Measurements from ENCODE around the gene BACE1-AS. TPM values are rescaled to one million over a fixed set of nuclear protein-coding genes. Genes with fewer than 3 reads are reported as not detected.
A peak's percentile ranks its signal among the peaks of the same experiment; 100 is the strongest.

The BACE1-AS gene
- total RNA-seq, 2 donors from 2014 or later, result 4.8 to 19.1 TPM

DNA sequence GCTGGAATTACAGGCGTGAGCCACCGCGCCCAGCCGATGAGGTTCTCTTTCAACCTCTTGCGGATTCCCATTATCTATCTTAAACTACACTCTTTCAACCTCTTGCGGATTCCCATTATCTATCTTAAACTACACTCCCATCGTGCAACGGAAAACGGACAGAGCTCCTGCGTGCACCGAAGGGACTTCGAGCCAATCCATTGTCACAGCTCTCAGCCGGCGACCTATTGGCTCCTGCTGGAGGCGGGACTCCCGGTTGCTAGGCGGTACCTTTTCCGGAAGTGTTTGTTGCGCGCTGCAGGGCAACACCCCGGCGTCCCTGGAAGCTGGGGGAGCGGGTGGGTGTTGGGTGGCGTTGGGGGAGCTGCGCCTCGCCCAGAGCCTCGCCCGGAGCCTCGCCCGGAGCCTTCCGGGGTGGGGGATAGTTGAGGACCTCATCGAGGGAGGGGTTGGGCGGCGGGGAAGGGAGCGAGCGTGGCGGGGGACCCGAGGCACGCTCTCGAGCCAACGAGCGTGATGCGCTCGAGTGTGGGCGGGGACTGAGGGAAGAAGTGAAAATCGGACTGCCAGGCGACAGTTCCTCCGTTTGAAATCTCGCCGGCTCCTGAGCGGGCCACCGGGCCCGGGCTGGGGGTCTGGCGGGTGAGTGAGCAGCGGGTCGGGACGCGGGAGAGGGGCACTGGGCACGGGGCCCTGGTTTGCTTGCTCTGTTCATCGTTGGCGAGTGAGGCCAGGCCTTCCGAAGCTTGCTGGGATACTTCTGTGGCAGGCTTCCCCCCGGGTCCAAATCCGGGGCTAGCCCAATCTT lies 36.6 kb downstream of the BACE1-AS start, which contains the start of gene CEP164:
CEP164 (plus strand) TSS at position 288 of the 808 bp plus-strand sequence. CDS start 10,733 bp downstream, outside the sequence.
- Histone ChIP-seq H3K4me3 (peak within 1 kb of the TSS; percentile 68 to 86), H3K9me3 (no peaks in the 10 kb centered on the region), H3K27ac (peak within 1 kb of the TSS; percentile 89 to 91), H3K36me3 (no peaks in the 10 kb centered on the region), H3K4me1 (replicated peaks) (no peaks in the 10 kb centered on the region), H3K27me3 (replicated peaks; ENCODE audit: insufficient read depth) (no peaks in the 10 kb centered on the region)
- intact Hi-C loops (cut with DNase I), result no loop called here
- peak; percentile 44 for TF ChIP-seq POLR2A (IDR thresholded peaks at IDR 0.05)
- TF ChIP-seq, protein P1, sequence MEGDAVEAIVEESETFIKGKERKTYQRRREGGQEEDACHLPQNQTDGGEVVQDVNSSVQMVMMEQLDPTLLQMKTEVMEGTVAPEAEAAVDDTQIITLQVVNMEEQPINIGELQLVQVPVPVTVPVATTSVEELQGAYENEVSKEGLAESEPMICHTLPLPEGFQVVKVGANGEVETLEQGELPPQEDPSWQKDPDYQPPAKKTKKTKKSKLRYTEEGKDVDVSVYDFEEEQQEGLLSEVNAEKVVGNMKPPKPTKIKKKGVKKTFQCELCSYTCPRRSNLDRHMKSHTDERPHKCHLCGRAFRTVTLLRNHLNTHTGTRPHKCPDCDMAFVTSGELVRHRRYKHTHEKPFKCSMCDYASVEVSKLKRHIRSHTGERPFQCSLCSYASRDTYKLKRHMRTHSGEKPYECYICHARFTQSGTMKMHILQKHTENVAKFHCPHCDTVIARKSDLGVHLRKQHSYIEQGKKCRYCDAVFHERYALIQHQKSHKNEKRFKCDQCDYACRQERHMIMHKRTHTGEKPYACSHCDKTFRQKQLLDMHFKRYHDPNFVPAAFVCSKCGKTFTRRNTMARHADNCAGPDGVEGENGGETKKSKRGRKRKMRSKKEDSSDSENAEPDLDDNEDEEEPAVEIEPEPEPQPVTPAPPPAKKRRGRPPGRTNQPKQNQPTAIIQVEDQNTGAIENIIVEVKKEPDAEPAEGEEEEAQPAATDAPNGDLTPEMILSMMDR (IDR thresholded peaks at IDR 0.05), result no peak
- peak; percentile 92 for TF ChIP-seq POLR2AphosphoS5 (IDR thresholded peaks at IDR 0.05)
- peak; percentile 96 for DNase-seq (ENCODE audit: low spot score)
- under 1% methylated on average over 64 of the region's 64 CpGs for WGBS

DNA sequence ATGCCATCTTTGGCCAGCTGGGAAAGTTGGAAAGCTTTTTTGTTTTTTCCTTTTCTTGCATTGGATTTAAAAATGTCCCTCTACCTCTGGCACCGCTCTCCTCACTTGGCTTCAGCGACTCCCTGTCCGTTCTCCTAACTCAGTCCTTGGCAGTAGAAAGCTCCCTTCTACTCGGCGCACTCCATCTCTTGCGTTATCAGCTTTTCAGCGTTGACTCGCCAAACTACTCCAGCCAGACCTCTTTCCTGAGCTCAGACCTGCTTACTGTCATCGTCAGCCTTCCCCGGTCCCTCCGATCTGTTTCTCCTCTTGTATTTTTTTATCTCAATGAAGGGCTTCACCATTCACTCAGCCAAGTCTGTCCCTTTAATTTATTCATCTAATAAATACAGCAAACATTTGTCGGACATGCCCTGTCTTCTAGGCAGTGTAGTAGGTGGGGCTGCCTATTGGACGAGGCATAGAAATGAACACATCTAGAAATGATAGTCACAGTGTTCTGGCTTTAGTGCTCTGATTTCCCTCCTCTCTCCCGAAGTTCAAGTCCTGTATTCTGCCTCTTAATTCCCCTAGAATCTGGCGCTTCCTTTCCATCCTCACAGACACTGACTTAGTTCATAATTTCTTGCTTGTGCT lies 37.3 kb downstream of the BACE1-AS start:
- no peaks in the 10 kb centered on the region for H3K27me3 ChIP-seq (replicated peaks; ENCODE audit: insufficient read depth)
- H3K4me1 ChIP-seq (replicated peaks), result no peaks in the 10 kb centered on the region
- H3K27ac ChIP-seq, result peak overlapping the region; percentile 89 to 91
- H3K9me3 ChIP-seq, result no peaks in the 10 kb centered on the region
- WGBS, result 4% methylated on average over 15 of the region's 15 CpGs
- DNase-seq (ENCODE audit: low spot score), result peak; percentile 26
- intact Hi-C loops (cut with DNase I), result no loop called here
- peak overlapping the region; percentile 68 to 86 for H3K4me3 ChIP-seq
- H3K36me3 ChIP-seq, result no peaks in the 10 kb centered on the region
- no peak for TF ChIP-seq POLR2AphosphoS5 (IDR thresholded peaks at IDR 0.05)
- TF ChIP-seq POLR2A (IDR thresholded peaks at IDR 0.05), result no peak
- TF ChIP-seq, protein P1 (IDR thresholded peaks at IDR 0.05), result no peak

DNA sequence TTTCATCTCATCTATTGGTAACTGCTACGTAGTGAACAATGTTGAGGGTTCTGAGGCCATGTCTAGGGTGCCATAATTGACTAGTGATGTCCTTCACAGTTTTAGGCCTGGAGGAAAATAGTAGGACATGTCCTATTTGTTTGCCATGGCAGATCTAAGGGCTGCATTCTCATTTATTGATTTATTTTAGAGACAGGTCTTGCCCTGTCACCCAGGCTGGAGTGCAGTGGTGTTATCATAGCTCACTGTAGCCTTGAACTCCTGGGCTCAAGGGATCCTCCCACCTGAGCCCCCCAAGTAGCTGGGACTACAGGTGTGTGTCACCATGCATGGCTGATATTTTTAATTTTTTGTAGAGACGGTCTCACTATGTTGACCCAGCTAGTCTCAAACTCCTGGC lies 41.7 kb downstream of the BACE1-AS start:
- Histone ChIP-seq H3K4me1 (replicated peaks) (no peaks in the 10 kb centered on the region), H3K27me3 (replicated peaks; ENCODE audit: insufficient read depth) (no peaks in the 10 kb centered on the region), H3K4me3 (no peak overlapping the region), H3K36me3 (no peaks in the 10 kb centered on the region), H3K27ac (no peak overlapping the region), H3K9me3 (no peaks in the 10 kb centered on the region)
- 100% methylated on average over 2 of the region's 2 CpGs for WGBS
- no peak for TF ChIP-seq POLR2A (IDR thresholded peaks at IDR 0.05)
- no peak for TF ChIP-seq POLR2AphosphoS5 (IDR thresholded peaks at IDR 0.05)
- TF ChIP-seq, protein P1 (IDR thresholded peaks at IDR 0.05), result no peak
- DNase-seq (ENCODE audit: low spot score), result no peak
- intact Hi-C loops (cut with DNase I), result no loop called here

DNA sequence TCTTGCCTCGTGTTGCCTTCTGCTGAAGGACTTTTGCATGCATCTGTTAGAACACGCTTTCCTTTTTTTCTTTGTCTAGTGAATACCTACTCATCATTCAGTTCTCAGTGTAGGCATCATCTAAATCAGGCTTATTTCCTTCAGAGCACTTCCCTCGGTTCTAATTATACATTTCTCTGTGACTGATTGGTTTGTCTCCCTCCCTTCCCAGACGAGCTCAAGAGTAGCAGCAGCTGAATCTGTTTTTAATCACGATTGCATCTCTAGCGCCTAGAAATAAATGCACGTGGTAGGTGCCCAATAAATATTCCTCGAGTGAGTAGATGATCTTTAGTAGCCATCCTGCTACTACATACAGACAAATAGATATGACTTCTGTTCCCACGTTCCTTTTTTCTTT lies 42.8 kb downstream of the BACE1-AS start:
- H3K27me3 ChIP-seq (replicated peaks; ENCODE audit: insufficient read depth), result no peaks in the 10 kb centered on the region
- TF ChIP-seq POLR2AphosphoS5 (IDR thresholded peaks at IDR 0.05), result no peak
- TF ChIP-seq, protein P1 (IDR thresholded peaks at IDR 0.05), result no peak
- no peak for TF ChIP-seq POLR2A (IDR thresholded peaks at IDR 0.05)
- no peak overlapping the region for H3K4me3 ChIP-seq
- 80% methylated on average over 9 of the region's 9 CpGs for WGBS
- DNase-seq (ENCODE audit: low spot score), result no peak
- no peak overlapping the region for H3K27ac ChIP-seq
- H3K36me3 ChIP-seq, result no peaks in the 10 kb centered on the region
- no peaks in the 10 kb centered on the region for H3K4me1 ChIP-seq (replicated peaks)
- no peaks in the 10 kb centered on the region for H3K9me3 ChIP-seq
- intact Hi-C loops (cut with DNase I), result no loop called here
